Small intestine (tissue), 4 donors: ENCODE data around the gene ZMYND12. TPM values are rescaled to one million over a fixed set of nuclear protein-coding genes. Genes with fewer than 3 reads are reported as not detected.

Experiments used
- polyA plus RNA-seq, 4 donors: library from polyadenylated mRNA; stranded (reverse) in 3 of 4; unstranded in 1 of 4; fragments of 200-250 nt in 3 of 4; fragments of 120-200 nt in 1 of 4; gene quantifications; one replicate each; pipeline versions ENCODE4 v1.2.1 to v1.2.3, GENCODE V29; 2013
- donor health status: healthy with polysubstance abuse.
- donor health status: Bipolar disorder and iron deficiency.
- donor health status: healthy.

Gene ZMYND12
- polyA plus RNA-seq, 4 donors, result 0.89 to 1.7 (median 1.1) TPM; not detected in 1

Other genes with a start within 250 kb of the ZMYND12 start
- gene FOXJ3, start 120.8 kb downstream of the ZMYND12 start, polyA plus RNA-seq, result 10 to 100 TPM; 13.9 to 38.3 (median 15.1) TPM
- gene RIMKLA, start 75.2 kb downstream of the ZMYND12 start, polyA plus RNA-seq, result under 1 TPM; under 0.01 to 0.63 (median 0.31) TPM
- gene PPCS, start 521 bp upstream of the ZMYND12 start, polyA plus RNA-seq, result 100 to 1,000 TPM in 3 of 4 donors, 10 to 100 TPM in 1; 85.0 to 175 (median 123) TPM
- 1 to 10 TPM in 1 of 4 donors, under 1 TPM in 3; 0.67 to 4.4 (median 0.84) TPM for gene CCDC30, start 7.3 kb upstream of the ZMYND12 start, polyA plus RNA-seq
- 10 to 100 TPM; 24.9 to 79.1 (median 42.0) TPM for gene PPIH, start 202.4 kb upstream of the ZMYND12 start, polyA plus RNA-seq
- 100 to 1,000 TPM; 509 to 779 (median 590) TPM for gene YBX1, start 226.4 kb upstream of the ZMYND12 start, polyA plus RNA-seq